H1 (cell line): Measurements from ENCODE around the gene AMIGO2. TPM values are rescaled to one million over a fixed set of nuclear protein-coding genes. Genes with fewer than 3 reads are reported as not detected.

Experiments
- CTCF ChIA-PET: fragments of 300-600 bp; sonication (Branson Sonifier 250); formaldehyde crosslinking; loops from one replicate; lab custom pipeline; 2021; ENCODE audit not compliant: partially characterized antibody; lab: Charles Lee
- POLR2A ChIA-PET: fragments of 300-600 bp; sonication (Branson Sonifier 250); formaldehyde crosslinking; loops from one replicate; lab custom pipeline; 2021; ENCODE audit warnings: inconsistent platforms; ENCODE audit not compliant: partially characterized antibody; lab: Charles Lee
- DNase-seq, 2 experiments: peaks; one replicate each; pipeline versions ENCODE4 v3.0.0 to v3.0.0-alpha.2; 2010 to 2022; ENCODE audit warnings: low spot score in 2 of 2, low read depth in 1 of 2, mixed read lengths in 1 of 2
- FAIRE-seq: peaks from 2 replicates; lab custom pipeline; 2011; peaks lifted over from hg19 to GRCh38; lab: Jason Lieb, UNC
- H2AFZ ChIP-seq: 2 replicates; pipeline ENCODE4 v1.8.1; 2012; ENCODE audit warnings: low read length, inconsistent platforms
- H2AK5ac ChIP-seq: 2 replicates; pipeline ENCODE4 v1.6.1; 2013; ENCODE audit warnings: low read depth, low read length
- H2BK120ac ChIP-seq: replicated peaks from 2 replicates; pipeline ENCODE3; 2013; ENCODE audit warnings: low read depth, low read length, inconsistent platforms
- H2BK12ac ChIP-seq: 2 replicates; pipeline ENCODE4 v1.6.1; 2013; ENCODE audit warnings: low read depth, low read length
- H2BK15ac ChIP-seq: 2 replicates; pipeline ENCODE4 v1.6.1; 2013; ENCODE audit warnings: low read length
- H2BK20ac ChIP-seq: 2 replicates; pipeline ENCODE4 v1.6.1; 2013; ENCODE audit warnings: low read length
- H2BK5ac ChIP-seq: 2 replicates; pipeline ENCODE4 v1.6.1; 2013; ENCODE audit warnings: low read depth, low read length
- H3K14ac ChIP-seq: 2 replicates; pipeline ENCODE4 v1.6.1; 2013; ENCODE audit warnings: inconsistent platforms; ENCODE audit not compliant: insufficient read length
- H3K18ac ChIP-seq: 2 replicates; pipeline ENCODE4 v1.6.1; 2013; ENCODE audit warnings: low read length; ENCODE audit errors: extremely low read depth
- H3K23ac ChIP-seq: 2 replicates; pipeline ENCODE4 v1.6.1; 2013; ENCODE audit warnings: inconsistent platforms; ENCODE audit not compliant: insufficient read length
- H3K23me2 ChIP-seq: 2 replicates; pipeline ENCODE4 v1.6.1; 2013; ENCODE audit warnings: low read depth, low read length
- H3K27ac ChIP-seq: 2 replicates; pipeline ENCODE4 v1.6.1; 2011; ENCODE audit warnings: low read depth, low read length, inconsistent platforms
- H3K27me3 ChIP-seq, 4 experiments: replicated peaks in 1 of 4; 1 replicate in 1 of 4; 2 replicates in 3 of 4; pipeline versions ENCODE4 v1.6.1 to v1.8.1; 2011 to 2013; ENCODE audit warnings: low read length in 3 of 4, mild to moderate bottlenecking in 3 of 4, inconsistent platforms in 2 of 4, mixed read lengths in 2 of 4, moderate library complexity in 1 of 4; ENCODE audit not compliant: control insufficient read depth in 3 of 4, insufficient read depth in 3 of 4; ENCODE audit errors: extremely low read depth in 1 of 4
- H3K36me3 ChIP-seq, 4 experiments: 2 replicates each; pipeline versions ENCODE4 v1.6.1 to v1.8.1; 2011 to 2013; ENCODE audit warnings: mild to moderate bottlenecking in 4 of 4, low read length in 3 of 4, moderate library complexity in 2 of 4, control low read depth in 1 of 4, inconsistent platforms in 1 of 4; ENCODE audit not compliant: insufficient read depth in 4 of 4, control insufficient read depth in 2 of 4
- H3K4ac ChIP-seq: replicated peaks from 2 replicates; pipeline ENCODE3; 2013; ENCODE audit warnings: low read length, low read depth, mixed read lengths, inconsistent platforms; ENCODE audit not compliant: insufficient read length
- H3K4me1 ChIP-seq, 4 experiments: replicated peaks in 1 of 4; 1 replicate in 1 of 4; 2 replicates in 3 of 4; pipeline versions ENCODE4 v1.6.1 to v1.8.1; 2011 to 2013; ENCODE audit warnings: low read length in 3 of 4, inconsistent platforms in 2 of 4, mixed read lengths in 1 of 4; ENCODE audit not compliant: insufficient read depth in 4 of 4, control insufficient read depth in 3 of 4
- H3K4me2 ChIP-seq, 2 experiments: 2 replicates each; pipeline versions ENCODE4 v1.6.1 to v1.8.1; 2011 to 2013; ENCODE audit warnings: low read depth in 2 of 2, low read length in 2 of 2, control low read depth in 1 of 2, inconsistent platforms in 1 of 2, mild to moderate bottlenecking in 1 of 2; ENCODE audit not compliant: insufficient read depth in 1 of 2
- H3K4me3 ChIP-seq, 4 experiments: fragments of 200-600, 300-600 bp in 1 of 4; sonication (generic), shearing (Covaris generic), sonication (Bioruptor Twin) in 1 of 4; 2 replicates each; pipeline versions ENCODE4 v1.5.1 to v1.8.1; 2011 to 2016; ENCODE audit warnings: low read length in 4 of 4, low read depth in 3 of 4, control low read depth in 2 of 4, inconsistent platforms in 2 of 4, mild to moderate bottlenecking in 2 of 4, mixed read lengths in 1 of 4, moderate library complexity in 1 of 4; ENCODE audit not compliant: insufficient read depth in 2 of 4; ENCODE audit errors: extremely low read depth in 1 of 4
- H3K56ac ChIP-seq: replicated peaks from 2 replicates; pipeline ENCODE3; 2013; ENCODE audit warnings: low read depth, mild to moderate bottlenecking, mixed read lengths, low read length, inconsistent platforms; ENCODE audit not compliant: insufficient read length
- H3K79me1 ChIP-seq: 2 replicates; pipeline ENCODE4 v1.6.1; 2013; ENCODE audit warnings: low read depth, low read length, control low read depth
- H3K79me2 ChIP-seq, 2 experiments: 2 replicates each; pipeline versions ENCODE4 v1.6.1 to v1.8.1; 2012 to 2013; ENCODE audit warnings: low read length in 2 of 2, mild to moderate bottlenecking in 2 of 2, inconsistent platforms in 1 of 2; ENCODE audit not compliant: insufficient read depth in 2 of 2, control insufficient read depth in 1 of 2
- H3K9ac ChIP-seq, 4 experiments: replicated peaks in 1 of 4; 1 replicate in 1 of 4; 2 replicates in 3 of 4; pipeline versions ENCODE4 v1.6.1 to v1.8.1; 2011 to 2013; ENCODE audit warnings: low read depth in 3 of 4, low read length in 3 of 4, control low read depth in 2 of 4, mild to moderate bottlenecking in 2 of 4, moderate library complexity in 2 of 4, inconsistent platforms in 1 of 4; ENCODE audit errors: extremely low read depth in 1 of 4
- H3K9me3 ChIP-seq, 2 experiments: 2 replicates each; pipeline versions ENCODE4 v1.6.1 to v1.8.1; 2012 to 2013; ENCODE audit warnings: mild to moderate bottlenecking in 2 of 2, moderate library complexity in 2 of 2, control low read depth in 1 of 2, inconsistent platforms in 1 of 2, low read depth in 1 of 2, low read length in 1 of 2, mixed read lengths in 1 of 2; ENCODE audit not compliant: insufficient read depth in 2 of 2
- H4K20me1 ChIP-seq, 2 experiments: replicated peaks in 1 of 2; 2 replicates each; pipeline versions ENCODE3 to v1.8.1; 2011 to 2013; ENCODE audit warnings: inconsistent platforms in 2 of 2, low read length in 2 of 2, mild to moderate bottlenecking in 1 of 2; ENCODE audit not compliant: insufficient read depth in 2 of 2, control insufficient read depth in 1 of 2
- H4K5ac ChIP-seq: 2 replicates; pipeline ENCODE4 v1.6.1; 2013; ENCODE audit warnings: low read length, low read depth, mixed read lengths, inconsistent platforms; ENCODE audit not compliant: insufficient read length
- H4K8ac ChIP-seq: 2 replicates; pipeline ENCODE4 v1.8.0; 2013; ENCODE audit warnings: mild to moderate bottlenecking, moderate library complexity, low read length, inconsistent platforms; ENCODE audit not compliant: insufficient read depth; ENCODE audit errors: extremely low read depth
- H4K91ac ChIP-seq: replicated peaks from 2 replicates; pipeline ENCODE3; 2013; ENCODE audit warnings: low read length, mixed read lengths, inconsistent platforms; ENCODE audit not compliant: insufficient read length
- CEBPB ChIP-seq: IDR thresholded peaks from 2 replicates; pipeline ENCODE4 v1.6.1; 2012; ENCODE audit warnings: low read depth, low read length
- CHD2 ChIP-seq: IDR thresholded peaks from 2 replicates; pipeline ENCODE4 v1.6.1; 2012; ENCODE audit warnings: low read length, improper control_type of control experiment
- CREB1 ChIP-seq: IDR thresholded peaks from 2 replicates; pipeline ENCODE4 v1.6.1; 2012; ENCODE audit warnings: inconsistent platforms
- GABPA ChIP-seq: IDR thresholded peaks from 2 replicates; pipeline ENCODE4 v1.6.1; 2011; ENCODE audit warnings: mild to moderate bottlenecking, low read length, moderate library complexity, borderline replicate concordance; ENCODE audit not compliant: insufficient read depth
- GTF2F1 ChIP-seq: IDR thresholded peaks from 2 replicates; pipeline ENCODE4 v1.6.1; 2012; ENCODE audit warnings: low read depth, low read length, improper control_type of control experiment, borderline replicate concordance
- NANOG ChIP-seq: IDR thresholded peaks from 2 replicates; pipeline ENCODE4 v1.6.1; 2011; ENCODE audit warnings: low read length, low read depth, mild to moderate bottlenecking, inconsistent platforms; ENCODE audit not compliant: insufficient read depth, poor library complexity, severe bottlenecking
- RFX5 ChIP-seq: IDR thresholded peaks from 2 replicates; pipeline ENCODE4 v1.6.1; 2011; ENCODE audit warnings: low read depth, low read length, improper control_type of control experiment, borderline replicate concordance
- RNF2 ChIP-seq: fragments of 200-900, 300-1000 bp; sonication (generic); IDR thresholded peaks from 2 replicates; pipeline ENCODE4 v1.7.1; 2016; ENCODE audit warnings: borderline replicate concordance, low read depth, mild to moderate bottlenecking, antibody characterized with exemption, low read length; ENCODE audit not compliant: poor library complexity, severe bottlenecking; ENCODE audit errors: missing control alignments
- SAP30 ChIP-seq: fragments of 300-600 bp; sonication (generic); IDR thresholded peaks from 2 replicates; pipeline ENCODE4 v1.7.1; 2012; ENCODE audit warnings: low read length, moderate library complexity, mild to moderate bottlenecking, inconsistent platforms; ENCODE audit not compliant: insufficient read depth, insufficient replicate concordance
- SIRT6 ChIP-seq: IDR thresholded peaks from one replicate; pipeline ENCODE4 v1.7.1; 2012; ENCODE audit warnings: low read length, inconsistent platforms
- WGBS, 2 experiments: shearing (Covaris generic) in 1 of 2; methylation state at CpG; one replicate each; pipeline versions ENCODE4 v1.1.6 to v1.1.7; 2013 to 2015; ENCODE audit warnings: low lambda C conversion rate in 2 of 2, mixed read lengths in 2 of 2, inconsistent platforms in 1 of 2, low coverage in 1 of 2, missing lambda C conversion rate in 1 of 2; ENCODE audit not compliant: insufficient replicate concordance in 2 of 2, insufficient coverage in 1 of 2, insufficient read length in 1 of 2; ENCODE audit errors: extremely low coverage in 1 of 2, missing lambda C conversion rate in 1 of 2; 5-methylcytosine and 5-hydroxymethylcytosine counted together
- polyA plus RNA-seq, 7 experiments: library from polyadenylated mRNA; depleted of rRNA in 3 of 7; stranded (reverse) in 5 of 7; unstranded in 2 of 7; fragments of >200 nt in 5 of 7; fragments of 200-250 nt in 2 of 7; gene quantifications; 1 replicate in 5 of 7; 2 replicates in 1 of 7; 4 replicates in 1 of 7; pipeline versions ENCODE4 v1.2.1 to v1.2.3, GENCODE V29; 2011 to 2013; ENCODE audit warnings: missing spikeins in 2 of 7, mixed read lengths in 2 of 7
- total RNA-seq: library from RNA; stranded (reverse); fragmentation: NEBNext Ultra II Directional; extraction: Animal tissue kit (Norgen Biotek cat#: 25700); gene quantifications from 2 replicates; pipeline ENCODE4 v1.2.1, GENCODE V29; 2021

Gene AMIGO2
- total and polyA plus RNA-seq, 2 of the 8 experiments (the other 6 are each of a cell fraction or from before 2014, with no cell fraction given) = 1.7 to 3.3 TPM

DNA sequence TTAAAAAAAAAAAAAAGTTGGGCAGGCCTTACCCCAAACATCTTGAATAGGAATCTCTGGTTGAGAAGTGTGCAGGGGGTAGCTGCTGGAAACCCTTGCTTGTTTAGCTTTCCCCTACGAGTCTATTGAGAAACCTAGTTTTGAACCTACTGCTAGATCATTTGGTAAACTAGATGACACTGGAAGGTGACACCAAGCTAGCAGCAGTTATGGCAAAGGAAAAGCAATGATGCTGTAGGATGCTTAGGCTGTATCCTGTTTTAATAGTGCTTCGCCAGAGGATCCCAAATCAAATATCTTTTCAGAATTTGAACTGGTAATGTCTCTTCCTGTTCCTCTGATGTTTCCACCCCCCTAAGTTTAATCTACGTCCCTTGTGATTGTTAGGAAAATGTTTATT is 5.8 kb downstream of the AMIGO2 start:
- H2AK5ac ChIP-seq = no peak overlapping the region
- no peaks in the 10 kb centered on the region for H3K79me1 ChIP-seq
- H3K56ac ChIP-seq = no peak overlapping the region
- no peaks in the 10 kb centered on the region for H4K20me1 ChIP-seq
- H2BK20ac ChIP-seq = no peak overlapping the region
- peaks cover 0 to 3% (median 2%) of the 10 kb centered on the region in 4 experiments; a peak in 5 of 7 replicates for H3K4me1 ChIP-seq
- H3K79me2 ChIP-seq = no peaks in the 10 kb centered on the region
- ChIA-PET POLR2A (interaction anchor here (0.6 kb wide), 2 partner anchors 13 to 236 kb away, joined by 3 read pairs; no protein-coding TSS in a partner anchor), CTCF (interaction anchor here (0.6 to 4.6 kb wide), 4 partner anchors 10 to 563 kb away, joined by 3 to 41 read pairs (median 4); no protein-coding TSS in a partner anchor)
- H2BK120ac ChIP-seq = no peak overlapping the region
- no peak overlapping the region for H3K18ac ChIP-seq
- H3K27ac ChIP-seq = no peak overlapping the region
- no peak overlapping the region for H4K5ac ChIP-seq
- no peak overlapping the region for H3K4ac ChIP-seq
- no peak overlapping the region for H3K4me2 ChIP-seq
- no peak overlapping the region for H2BK15ac ChIP-seq
- peaks cover 0 to 12% (median 7%) of the 10 kb centered on the region in 4 experiments; a peak in 3 of 7 replicates for H3K27me3 ChIP-seq
- H3K23ac ChIP-seq = no peak overlapping the region
- H3K36me3 ChIP-seq = no peaks in the 10 kb centered on the region
- H4K8ac ChIP-seq = no peak overlapping the region
- no peak overlapping the region for H3K14ac ChIP-seq
- no peaks in the 10 kb centered on the region for H3K9me3 ChIP-seq
- 83% methylated on average over 3 of the region's 3 CpGs; no CpG with 5 or more reads in 1 of the 2 experiments for WGBS, 2 experiments
- H2BK12ac ChIP-seq = no peak overlapping the region
- no peak overlapping the region for H3K4me3 ChIP-seq
- H4K91ac ChIP-seq = no peak overlapping the region
- DNase-seq = no peak
- no peak for FAIRE-seq
- no peak overlapping the region for H3K9ac ChIP-seq
- H2BK5ac ChIP-seq = no peak overlapping the region
- H2AFZ ChIP-seq = no peak overlapping the region
- no peaks in the 10 kb centered on the region; the same call in 1 of the 2 replicates for H3K23me2 ChIP-seq
- no peak for TF ChIP-seq GABPA
- no peak for TF ChIP-seq SIRT6
- TF ChIP-seq RFX5 = no peak
- TF ChIP-seq NANOG = no peak
- no peak for TF ChIP-seq RNF2
- no peak for TF ChIP-seq CEBPB
- TF ChIP-seq SAP30 = no peak
- TF ChIP-seq CREB1 = no peak
- no peak for TF ChIP-seq GTF2F1
- TF ChIP-seq CHD2 = no peak
